Stimulated activated CD4-positive, alpha-beta T cell treated with anti-CD3 and anti-CD28 coated beads, Interleukin-12 subunit alpha, Interleukin-12 subunit beta, amount 100 ng/mL, for 48 hours (primary cell): ENCODE measurements around the gene ZNF653.
"Not testable (repeated sequence)": the region's sequence is repeated elsewhere in the genome, so short reads cannot be mapped to it uniquely, and the experiment has no call there.

Source experiments
- DNase-seq, 3 donors: peaks; one replicate each; pipeline ENCODE4 v3.0.0-alpha.2; 2020; ENCODE audit warnings: low read depth in 2 of 3, low spot score in 1 of 3

ZNF653 gene

GRCh38 chr19:11481534-11482383, 23.9 kb downstream of the ZNF653 start:
- peak; percentile 69 to 82 (median 75) for DNase-seq

- no peak for DNase-seq
Measured at GRCh38 chr19:11480715-11481533, 24.7 kb downstream of the ZNF653 start, which contains the start of gene ELAVL3. ELAVL3 (minus strand) TSS chr19:11481046; CDS start chr19:11480608, 438 bp downstream.

GRCh38 chr19:11479898-11480714, 25.5 kb downstream of the ZNF653 start:
- DNase-seq, result no peak

GRCh38 chr19:11479090-11479897, 26.3 kb downstream of the ZNF653 start:
- DNase-seq, result peak in 2 of 3 donors; percentile 13 to 23

- no peak for DNase-seq
Measured at GRCh38 chr19:11478167-11479089, 27.2 kb downstream of the ZNF653 start.

GRCh38 chr19:11475861-11476260, 29.8 kb downstream of the ZNF653 start:
- no peak for DNase-seq

- not testable (repeated sequence) for DNase-seq
Measured at GRCh38 chr19:11475343-11475742, 30.3 kb downstream of the ZNF653 start.

- no peak for DNase-seq
Measured at GRCh38 chr19:11473725-11474124, 31.9 kb downstream of the ZNF653 start.

- DNase-seq, result not testable (repeated sequence)
Measured at GRCh38 chr19:11468266-11468845, 37.3 kb downstream of the ZNF653 start.

GRCh38 chr19:11465600-11465999, 40.0 kb downstream of the ZNF653 start:
- DNase-seq, result no peak

GRCh38 chr19:11464333-11465265, 41.0 kb downstream of the ZNF653 start:
- DNase-seq, result no peak

- no peak for DNase-seq
Measured at GRCh38 chr19:11463391-11463790, 42.2 kb downstream of the ZNF653 start.

- DNase-seq, result no peak
Measured at GRCh38 chr19:11461453-11461852, 44.2 kb downstream of the ZNF653 start.

- DNase-seq, result no peak
Measured at GRCh38 chr19:11460207-11460606, 45.4 kb downstream of the ZNF653 start.

GRCh38 chr19:11458912-11459311, 46.7 kb downstream of the ZNF653 start:
- not testable (repeated sequence) for DNase-seq

GRCh38 chr19:11458236-11458900, 47.3 kb downstream of the ZNF653 start:
- DNase-seq, result no peak

GRCh38 chr19:11457831-11458230, 47.8 kb downstream of the ZNF653 start:
- no peak for DNase-seq
